Lower leg skin (tissue), 3 donors: Measurements from ENCODE around the gene EIF5AL1.

ENCODE experiments used
- POLR2A ChIP-seq, 2 donors: fragments of 450-650 bp; IDR thresholded peaks; one replicate each; pipeline ENCODE4 v1.6.1; 2016 to 2017; ENCODE audit warnings: antibody characterized with exemption in 2 of 2, mild to moderate bottlenecking in 1 of 2, moderate library complexity in 1 of 2
- TF ChIP-seq, protein P1 (sequence below), 3 donors: fragments of 450-650 bp; IDR thresholded peaks; one replicate each; pipeline ENCODE4 v1.5.1; 2016; ENCODE audit warnings: antibody characterized with exemption in 3 of 3, mild to moderate bottlenecking in 3 of 3, moderate library complexity in 2 of 3

DNA sequence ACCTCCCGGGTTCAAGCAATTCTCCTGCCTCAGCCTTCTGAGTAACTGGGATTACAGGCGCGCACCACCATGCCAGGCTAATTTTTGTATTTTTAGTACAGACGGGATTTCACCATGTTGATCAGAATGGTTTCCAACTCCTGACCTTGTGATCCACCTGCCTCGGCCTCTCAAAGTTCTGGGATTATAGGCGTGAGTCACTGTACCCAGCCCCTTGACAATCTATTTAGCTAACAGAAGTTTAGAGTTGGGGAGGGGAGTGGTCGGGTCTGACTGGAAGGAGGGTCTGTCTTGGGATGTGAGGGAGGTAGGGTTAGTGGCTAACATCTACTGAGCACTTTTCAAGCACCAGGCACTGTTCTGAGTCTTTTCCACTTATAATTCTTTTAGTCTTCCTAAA lies 39.9 kb upstream of the EIF5AL1 start:
- TF ChIP-seq, protein P1, sequence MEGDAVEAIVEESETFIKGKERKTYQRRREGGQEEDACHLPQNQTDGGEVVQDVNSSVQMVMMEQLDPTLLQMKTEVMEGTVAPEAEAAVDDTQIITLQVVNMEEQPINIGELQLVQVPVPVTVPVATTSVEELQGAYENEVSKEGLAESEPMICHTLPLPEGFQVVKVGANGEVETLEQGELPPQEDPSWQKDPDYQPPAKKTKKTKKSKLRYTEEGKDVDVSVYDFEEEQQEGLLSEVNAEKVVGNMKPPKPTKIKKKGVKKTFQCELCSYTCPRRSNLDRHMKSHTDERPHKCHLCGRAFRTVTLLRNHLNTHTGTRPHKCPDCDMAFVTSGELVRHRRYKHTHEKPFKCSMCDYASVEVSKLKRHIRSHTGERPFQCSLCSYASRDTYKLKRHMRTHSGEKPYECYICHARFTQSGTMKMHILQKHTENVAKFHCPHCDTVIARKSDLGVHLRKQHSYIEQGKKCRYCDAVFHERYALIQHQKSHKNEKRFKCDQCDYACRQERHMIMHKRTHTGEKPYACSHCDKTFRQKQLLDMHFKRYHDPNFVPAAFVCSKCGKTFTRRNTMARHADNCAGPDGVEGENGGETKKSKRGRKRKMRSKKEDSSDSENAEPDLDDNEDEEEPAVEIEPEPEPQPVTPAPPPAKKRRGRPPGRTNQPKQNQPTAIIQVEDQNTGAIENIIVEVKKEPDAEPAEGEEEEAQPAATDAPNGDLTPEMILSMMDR (IDR thresholded peaks at IDR 0.05): no peak
- TF ChIP-seq POLR2A (IDR thresholded peaks at IDR 0.05): no peak
